ENCODE measurements around the gene CRYBG1.

CRYBG1 gene

DNA sequence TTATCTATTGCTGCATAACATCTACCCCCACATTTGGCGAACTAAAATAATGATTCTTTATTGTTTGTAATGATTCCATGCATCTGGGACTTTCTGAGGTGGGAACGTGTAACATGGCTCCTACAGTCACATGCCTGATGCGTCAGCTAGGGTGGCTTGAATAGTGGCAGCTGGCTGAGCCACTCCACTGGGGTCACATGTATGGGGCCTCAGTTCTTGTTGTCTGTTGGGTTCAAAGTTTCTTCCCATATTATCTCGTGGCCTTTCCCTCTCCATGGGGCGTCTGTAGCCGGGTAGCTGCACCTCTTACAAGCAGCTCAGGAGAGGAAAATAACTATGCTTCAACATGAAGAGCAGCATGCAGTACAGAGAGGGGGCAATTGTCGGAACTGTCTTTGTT lies 69.9 kb downstream of the CRYBG1 start:
- Histone ChIP-seq H3K27me3 (ENCODE audit: insufficient read depth, poor library complexity, severe bottlenecking) (no peaks in the 10 kb centered on the region), H3K4me3 (replicated peaks; ENCODE audit: insufficient read depth, low read length) (no peak overlapping the region), H3K27ac (replicated peaks) (no peak overlapping the region)
- no peak for DNase-seq (ENCODE audit: low read depth in 1 of 2, low spot score in 1 of 2)
- TF ChIP-seq, protein P1, sequence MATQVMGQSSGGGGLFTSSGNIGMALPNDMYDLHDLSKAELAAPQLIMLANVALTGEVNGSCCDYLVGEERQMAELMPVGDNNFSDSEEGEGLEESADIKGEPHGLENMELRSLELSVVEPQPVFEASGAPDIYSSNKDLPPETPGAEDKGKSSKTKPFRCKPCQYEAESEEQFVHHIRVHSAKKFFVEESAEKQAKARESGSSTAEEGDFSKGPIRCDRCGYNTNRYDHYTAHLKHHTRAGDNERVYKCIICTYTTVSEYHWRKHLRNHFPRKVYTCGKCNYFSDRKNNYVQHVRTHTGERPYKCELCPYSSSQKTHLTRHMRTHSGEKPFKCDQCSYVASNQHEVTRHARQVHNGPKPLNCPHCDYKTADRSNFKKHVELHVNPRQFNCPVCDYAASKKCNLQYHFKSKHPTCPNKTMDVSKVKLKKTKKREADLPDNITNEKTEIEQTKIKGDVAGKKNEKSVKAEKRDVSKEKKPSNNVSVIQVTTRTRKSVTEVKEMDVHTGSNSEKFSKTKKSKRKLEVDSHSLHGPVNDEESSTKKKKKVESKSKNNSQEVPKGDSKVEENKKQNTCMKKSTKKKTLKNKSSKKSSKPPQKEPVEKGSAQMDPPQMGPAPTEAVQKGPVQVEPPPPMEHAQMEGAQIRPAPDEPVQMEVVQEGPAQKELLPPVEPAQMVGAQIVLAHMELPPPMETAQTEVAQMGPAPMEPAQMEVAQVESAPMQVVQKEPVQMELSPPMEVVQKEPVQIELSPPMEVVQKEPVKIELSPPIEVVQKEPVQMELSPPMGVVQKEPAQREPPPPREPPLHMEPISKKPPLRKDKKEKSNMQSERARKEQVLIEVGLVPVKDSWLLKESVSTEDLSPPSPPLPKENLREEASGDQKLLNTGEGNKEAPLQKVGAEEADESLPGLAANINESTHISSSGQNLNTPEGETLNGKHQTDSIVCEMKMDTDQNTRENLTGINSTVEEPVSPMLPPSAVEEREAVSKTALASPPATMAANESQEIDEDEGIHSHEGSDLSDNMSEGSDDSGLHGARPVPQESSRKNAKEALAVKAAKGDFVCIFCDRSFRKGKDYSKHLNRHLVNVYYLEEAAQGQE (IDR thresholded peaks at IDR 0.05; ENCODE audit: insufficient replicate concordance, low read depth), result no peak
- no peak for TF ChIP-seq GABPA (IDR thresholded peaks at IDR 0.05; ENCODE audit: low read depth)
- TF ChIP-seq POLR2AphosphoS5 (IDR thresholded peaks at IDR 0.05; ENCODE audit: low read depth), result no peak

DNA sequence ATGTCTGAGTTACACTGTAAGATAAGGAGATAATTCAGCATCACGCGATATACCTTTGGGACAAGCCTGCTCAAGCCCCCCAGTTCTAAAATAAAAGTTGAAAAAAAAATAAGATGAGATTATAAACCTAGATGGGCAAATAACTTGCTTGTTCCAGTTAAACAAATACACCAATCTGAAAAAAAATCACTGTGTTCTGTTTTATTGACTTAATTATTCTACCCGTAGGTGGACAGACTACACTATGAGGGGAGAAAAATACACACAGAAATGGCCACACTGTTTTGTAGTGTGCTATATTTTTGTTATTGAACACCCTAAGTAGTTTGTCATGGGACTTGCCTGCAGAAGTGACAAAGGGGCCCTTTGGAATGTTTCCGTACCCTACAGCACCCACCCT lies 70.9 kb downstream of the CRYBG1 start:
- H3K27ac ChIP-seq (replicated peaks), result no peak overlapping the region
- H3K4me3 ChIP-seq (replicated peaks; ENCODE audit: insufficient read depth, low read length), result no peak overlapping the region
- no peaks in the 10 kb centered on the region for H3K27me3 ChIP-seq (ENCODE audit: insufficient read depth, poor library complexity, severe bottlenecking)
- no peak for DNase-seq (ENCODE audit: low read depth in 1 of 2, low spot score in 1 of 2)
- TF ChIP-seq, protein P1 (IDR thresholded peaks at IDR 0.05; ENCODE audit: insufficient replicate concordance, low read depth), result no peak

DNA sequence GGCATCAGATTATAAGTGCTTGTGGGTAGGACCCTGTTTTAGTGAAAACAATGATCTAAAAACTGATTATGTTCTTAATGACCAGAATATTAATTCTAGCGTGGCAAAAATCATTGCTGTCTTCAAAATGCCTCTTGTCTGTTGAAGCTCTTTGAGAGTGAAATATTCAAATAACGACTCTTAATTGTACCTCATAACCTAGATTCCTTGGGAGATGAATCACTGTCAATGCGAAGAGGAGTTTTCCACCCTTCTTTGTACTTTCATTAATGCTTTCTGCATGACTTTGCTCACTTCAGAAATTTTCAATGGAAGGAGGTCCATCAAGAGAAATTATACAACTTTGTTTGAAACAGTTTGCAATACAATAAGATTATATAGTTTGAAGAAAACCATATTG lies 71.5 kb downstream of the CRYBG1 start:
- DNase-seq (ENCODE audit: low read depth in 1 of 2, low spot score in 1 of 2), result no peak
- no peak overlapping the region for H3K4me3 ChIP-seq (replicated peaks; ENCODE audit: insufficient read depth, low read length)
- TF ChIP-seq GABPA (IDR thresholded peaks at IDR 0.05; ENCODE audit: low read depth) (no peak), SPI1 (IDR thresholded peaks at IDR 0.05; ENCODE audit: borderline replicate concordance, low read depth) (no peak), POLR2AphosphoS5 (IDR thresholded peaks at IDR 0.05; ENCODE audit: low read depth) (no peak)
- TF ChIP-seq, protein P1 (IDR thresholded peaks at IDR 0.05; ENCODE audit: insufficient replicate concordance, low read depth), result no peak
- TF ChIP-seq, protein P2, sequence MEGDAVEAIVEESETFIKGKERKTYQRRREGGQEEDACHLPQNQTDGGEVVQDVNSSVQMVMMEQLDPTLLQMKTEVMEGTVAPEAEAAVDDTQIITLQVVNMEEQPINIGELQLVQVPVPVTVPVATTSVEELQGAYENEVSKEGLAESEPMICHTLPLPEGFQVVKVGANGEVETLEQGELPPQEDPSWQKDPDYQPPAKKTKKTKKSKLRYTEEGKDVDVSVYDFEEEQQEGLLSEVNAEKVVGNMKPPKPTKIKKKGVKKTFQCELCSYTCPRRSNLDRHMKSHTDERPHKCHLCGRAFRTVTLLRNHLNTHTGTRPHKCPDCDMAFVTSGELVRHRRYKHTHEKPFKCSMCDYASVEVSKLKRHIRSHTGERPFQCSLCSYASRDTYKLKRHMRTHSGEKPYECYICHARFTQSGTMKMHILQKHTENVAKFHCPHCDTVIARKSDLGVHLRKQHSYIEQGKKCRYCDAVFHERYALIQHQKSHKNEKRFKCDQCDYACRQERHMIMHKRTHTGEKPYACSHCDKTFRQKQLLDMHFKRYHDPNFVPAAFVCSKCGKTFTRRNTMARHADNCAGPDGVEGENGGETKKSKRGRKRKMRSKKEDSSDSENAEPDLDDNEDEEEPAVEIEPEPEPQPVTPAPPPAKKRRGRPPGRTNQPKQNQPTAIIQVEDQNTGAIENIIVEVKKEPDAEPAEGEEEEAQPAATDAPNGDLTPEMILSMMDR (IDR thresholded peaks at IDR 0.05; ENCODE audit: insufficient read depth, low read length), result no peak
- no peak overlapping the region for H3K27ac ChIP-seq (replicated peaks)
- H3K27me3 ChIP-seq (ENCODE audit: insufficient read depth, poor library complexity, severe bottlenecking), result no peaks in the 10 kb centered on the region

DNA sequence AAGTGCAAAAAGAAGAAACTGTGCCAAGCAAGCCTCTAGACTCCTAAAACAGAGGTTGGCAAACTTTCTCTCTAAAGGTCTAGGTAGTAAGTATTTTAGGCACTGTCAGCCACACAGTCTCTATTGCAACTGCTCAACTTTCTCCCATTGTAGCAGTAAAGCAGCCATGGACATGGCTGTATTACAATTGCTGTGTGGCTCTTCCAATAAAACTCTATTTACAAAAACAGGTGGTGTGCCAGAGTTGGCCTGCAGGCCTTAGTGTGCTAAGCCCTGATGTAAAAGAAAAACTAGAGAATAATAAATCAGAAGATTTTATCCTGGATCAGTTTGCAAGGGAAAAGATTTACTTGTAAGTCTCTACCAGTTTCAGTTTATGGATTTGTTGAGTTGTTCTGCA lies 74.0 kb downstream of the CRYBG1 start:
- Histone ChIP-seq H3K27me3 (ENCODE audit: insufficient read depth, poor library complexity, severe bottlenecking) (no peaks in the 10 kb centered on the region), H3K4me3 (replicated peaks; ENCODE audit: insufficient read depth, low read length) (no peak overlapping the region), H3K27ac (replicated peaks) (no peak overlapping the region)
- TF ChIP-seq, protein P1 (IDR thresholded peaks at IDR 0.05; ENCODE audit: insufficient replicate concordance, low read depth), result no peak
- TF ChIP-seq GABPA (IDR thresholded peaks at IDR 0.05; ENCODE audit: low read depth), result no peak
- TF ChIP-seq, protein P2 (IDR thresholded peaks at IDR 0.05; ENCODE audit: insufficient read depth, low read length), result no peak
- TF ChIP-seq POLR2AphosphoS5 (IDR thresholded peaks at IDR 0.05; ENCODE audit: low read depth), result no peak
- TF ChIP-seq SPI1 (IDR thresholded peaks at IDR 0.05; ENCODE audit: borderline replicate concordance, low read depth), result no peak
- no peak for DNase-seq (ENCODE audit: low read depth in 1 of 2, low spot score in 1 of 2)
